Measurements from ENCODE around the gene SMAD4. TPM values are rescaled to one million over a fixed set of nuclear protein-coding genes. Genes with fewer than 3 reads are reported as not detected.

SMAD4 gene
- total RNA-seq, 1 donor from 2014 or later, result 75.1 TPM

DNA sequence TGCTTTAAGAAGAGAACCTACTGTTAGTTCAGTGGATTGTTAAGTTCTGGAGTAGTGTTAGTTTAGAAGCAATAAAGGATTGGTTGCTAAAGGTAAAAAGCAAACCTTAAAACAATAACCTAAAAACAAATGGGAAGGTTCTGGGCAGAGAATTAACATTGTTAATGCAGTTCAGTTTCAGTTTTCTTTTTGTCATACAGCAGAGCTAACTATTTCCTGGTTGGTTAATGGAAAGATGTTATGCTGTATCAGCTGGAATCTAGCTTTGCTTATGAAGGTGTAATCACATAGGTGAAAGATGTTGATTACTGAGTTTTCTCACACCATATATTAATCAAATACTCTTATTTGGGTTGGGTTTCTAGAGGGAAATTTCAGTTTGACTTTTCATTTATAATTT lies 23.8 kb downstream of the SMAD4 start:
- no peak overlapping the region for H3K4me3 ChIP-seq
- no peak for DNase-seq (ENCODE audit: extremely low spot score in 2 of 2)
- peaks cover 9% of the 10 kb centered on the region for H3K4me1 ChIP-seq
- intact Hi-C loops (cut with DNase I), result loop anchor here (10.0 kb wide), 1 partner anchor 229 kb away; the partner anchor contains the start of gene MRO
- H3K9me3 ChIP-seq, result no peaks in the 10 kb centered on the region
- peaks cover 0 to 59% of the 10 kb centered on the region in 2 donors for H3K36me3 ChIP-seq
- H3K27ac ChIP-seq, result no peak overlapping the region
- no peaks in the 10 kb centered on the region for H3K27me3 ChIP-seq
- TF ChIP-seq POLR2A (IDR thresholded peaks at IDR 0.05) (no peak), POLR2AphosphoS5 (IDR thresholded peaks at IDR 0.05; ENCODE audit: insufficient read depth in 1 of 2, low read depth in 1 of 2) (no peak)
- TF ChIP-seq, protein P1, sequence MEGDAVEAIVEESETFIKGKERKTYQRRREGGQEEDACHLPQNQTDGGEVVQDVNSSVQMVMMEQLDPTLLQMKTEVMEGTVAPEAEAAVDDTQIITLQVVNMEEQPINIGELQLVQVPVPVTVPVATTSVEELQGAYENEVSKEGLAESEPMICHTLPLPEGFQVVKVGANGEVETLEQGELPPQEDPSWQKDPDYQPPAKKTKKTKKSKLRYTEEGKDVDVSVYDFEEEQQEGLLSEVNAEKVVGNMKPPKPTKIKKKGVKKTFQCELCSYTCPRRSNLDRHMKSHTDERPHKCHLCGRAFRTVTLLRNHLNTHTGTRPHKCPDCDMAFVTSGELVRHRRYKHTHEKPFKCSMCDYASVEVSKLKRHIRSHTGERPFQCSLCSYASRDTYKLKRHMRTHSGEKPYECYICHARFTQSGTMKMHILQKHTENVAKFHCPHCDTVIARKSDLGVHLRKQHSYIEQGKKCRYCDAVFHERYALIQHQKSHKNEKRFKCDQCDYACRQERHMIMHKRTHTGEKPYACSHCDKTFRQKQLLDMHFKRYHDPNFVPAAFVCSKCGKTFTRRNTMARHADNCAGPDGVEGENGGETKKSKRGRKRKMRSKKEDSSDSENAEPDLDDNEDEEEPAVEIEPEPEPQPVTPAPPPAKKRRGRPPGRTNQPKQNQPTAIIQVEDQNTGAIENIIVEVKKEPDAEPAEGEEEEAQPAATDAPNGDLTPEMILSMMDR (IDR thresholded peaks at IDR 0.05), result no peak

DNA sequence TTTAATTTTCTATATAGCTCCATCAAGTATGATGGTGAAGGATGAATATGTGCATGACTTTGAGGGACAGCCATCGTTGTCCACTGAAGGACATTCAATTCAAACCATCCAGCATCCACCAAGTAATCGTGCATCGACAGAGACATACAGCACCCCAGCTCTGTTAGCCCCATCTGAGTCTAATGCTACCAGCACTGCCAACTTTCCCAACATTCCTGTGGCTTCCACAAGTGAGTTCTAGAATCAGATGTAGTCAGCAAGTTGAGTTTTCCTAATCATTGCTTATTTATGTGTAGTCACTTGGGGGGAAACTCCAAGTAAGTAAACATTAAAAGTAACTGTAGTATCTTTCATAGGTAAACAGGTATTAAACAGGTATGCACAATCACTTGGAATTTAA lies 24.8 kb downstream of the SMAD4 start:
- TF ChIP-seq, protein P1 (IDR thresholded peaks at IDR 0.05), result no peak
- TF ChIP-seq POLR2AphosphoS5 (IDR thresholded peaks at IDR 0.05; ENCODE audit: insufficient read depth in 1 of 2, low read depth in 1 of 2), result no peak
- TF ChIP-seq POLR2A (IDR thresholded peaks at IDR 0.05), result no peak
- intact Hi-C loops (cut with DNase I), result loop anchor here (10.0 kb wide), 1 partner anchor 230 kb away; the partner anchor contains the start of gene MRO
- no peak for DNase-seq (ENCODE audit: extremely low spot score in 2 of 2)
- H3K4me1 ChIP-seq, result peaks cover 9% of the 10 kb centered on the region
- H3K9me3 ChIP-seq, result no peaks in the 10 kb centered on the region
- H3K36me3 ChIP-seq, result peaks cover 0 to 59% of the 10 kb centered on the region in 2 donors
- no peak overlapping the region for H3K27ac ChIP-seq
- no peak overlapping the region for H3K4me3 ChIP-seq
- no peaks in the 10 kb centered on the region for H3K27me3 ChIP-seq

GRCh38 chr18:51059969-51060368 lies 30.0 kb downstream of the SMAD4 start:
- no peak overlapping the region for H3K4me3 ChIP-seq
- H3K27ac ChIP-seq, result no peak overlapping the region
- peaks cover 11% of the 10 kb centered on the region for H3K4me1 ChIP-seq
- H3K27me3 ChIP-seq, result no peaks in the 10 kb centered on the region
- no peak for DNase-seq (ENCODE audit: extremely low spot score in 2 of 2)
- no peak for TF ChIP-seq POLR2AphosphoS5 (IDR thresholded peaks at IDR 0.05; ENCODE audit: insufficient read depth in 1 of 2, low read depth in 1 of 2)
- TF ChIP-seq, protein P1 (IDR thresholded peaks at IDR 0.05), result no peak
- TF ChIP-seq POLR2A (IDR thresholded peaks at IDR 0.05), result no peak
- intact Hi-C loops (cut with DNase I), result loop anchor here (10.0 kb wide), 1 partner anchor 235 kb away; the partner anchor contains the start of gene MRO
- H3K9me3 ChIP-seq, result no peaks in the 10 kb centered on the region
- H3K36me3 ChIP-seq, result peaks cover 0 to 65% of the 10 kb centered on the region in 2 donors

DNA sequence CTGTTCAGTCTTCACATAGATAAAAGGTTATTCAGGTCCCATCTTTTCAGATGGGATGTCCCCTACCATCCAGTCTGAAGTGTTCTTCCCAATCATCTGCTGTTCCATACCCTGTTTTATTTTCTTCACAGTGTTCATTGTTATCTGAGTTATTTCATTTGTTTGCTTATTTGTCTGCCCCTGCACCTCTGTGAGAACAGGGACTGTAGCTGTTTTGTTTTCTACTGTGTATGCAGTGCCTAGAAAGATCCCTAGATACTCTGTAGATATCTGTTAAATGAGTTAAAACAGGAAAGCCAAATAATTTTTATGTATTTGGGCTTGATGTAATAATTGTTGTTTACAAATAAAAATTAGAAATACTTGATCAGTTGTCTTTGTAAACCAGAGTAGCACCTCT lies 34.2 kb downstream of the SMAD4 start:
- Histone ChIP-seq H3K27me3 (no peaks in the 10 kb centered on the region), H3K4me1 (peaks cover 10% of the 10 kb centered on the region), H3K9me3 (no peaks in the 10 kb centered on the region), H3K27ac (no peak overlapping the region), H3K36me3 (peaks cover 0 to 56% of the 10 kb centered on the region in 2 donors), H3K4me3 (no peak overlapping the region)
- no peak for DNase-seq (ENCODE audit: extremely low spot score in 2 of 2)
- TF ChIP-seq, protein P1 (IDR thresholded peaks at IDR 0.05), result no peak
- intact Hi-C loops (cut with DNase I), result no loop called here

- Histone ChIP-seq H3K27me3 (no peaks in the 10 kb centered on the region), H3K4me1 (peaks cover 10% of the 10 kb centered on the region), H3K9me3 (no peaks in the 10 kb centered on the region), H3K36me3 (peaks cover 0 to 36% of the 10 kb centered on the region in 2 donors), H3K27ac (no peak overlapping the region), H3K4me3 (no peak overlapping the region)
- intact Hi-C loops (cut with DNase I), result no loop called here
- DNase-seq (ENCODE audit: extremely low spot score in 2 of 2), result no peak
- no peak for TF ChIP-seq POLR2A (IDR thresholded peaks at IDR 0.05)
Measured at GRCh38 chr18:51066273-51066672, 36.3 kb downstream of the SMAD4 start.
